ENCODE results near the gene NT5C2. TPM values are rescaled to one million over a fixed set of nuclear protein-coding genes. Genes with fewer than 3 reads are reported as not detected.
A peak's percentile ranks its signal among the peaks of the same experiment; 100 is the strongest.

The NT5C2 gene
- total RNA-seq, 4 donors from 2014 or later: 33.5 to 53.2 (median 35.3) TPM

DNA sequence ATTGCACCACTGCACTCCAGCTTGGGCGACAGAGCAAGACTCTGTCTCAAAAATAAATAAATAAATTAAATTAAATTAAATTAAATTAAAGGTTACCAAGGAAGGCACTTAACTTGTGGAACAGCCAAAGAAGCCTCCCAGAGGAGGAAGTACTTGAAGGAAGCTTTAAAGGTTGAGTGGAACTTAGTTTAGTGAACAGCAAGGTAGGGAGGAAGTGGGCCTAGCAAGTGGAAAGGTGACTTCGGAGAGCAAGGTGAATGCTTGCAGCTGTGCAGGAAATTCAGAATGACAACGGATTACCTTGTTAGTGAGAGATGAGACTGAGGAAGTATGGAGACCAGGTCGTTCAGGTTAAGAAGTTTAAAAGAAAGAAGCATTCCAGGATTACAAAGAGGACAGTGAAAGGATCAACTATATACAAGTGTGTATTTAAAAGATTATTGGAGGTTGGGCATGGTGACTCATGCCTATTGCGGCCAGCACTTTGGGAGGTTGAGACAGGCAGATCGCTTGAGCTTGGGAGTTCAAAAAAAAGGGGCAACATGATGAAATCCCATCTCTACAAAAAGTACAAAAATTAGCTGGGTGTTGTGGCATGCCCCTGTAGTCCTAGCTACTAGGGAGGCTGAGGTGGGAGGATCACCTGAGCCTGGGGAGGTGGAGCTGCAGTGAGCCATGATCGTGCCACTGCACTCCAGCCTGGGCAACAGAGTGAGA is 39.9 kb upstream of the NT5C2 start:
- peak overlapping the region in 3 of 4 donors; percentile 86 to 95 (median 86) for H3K27ac ChIP-seq

DNA sequence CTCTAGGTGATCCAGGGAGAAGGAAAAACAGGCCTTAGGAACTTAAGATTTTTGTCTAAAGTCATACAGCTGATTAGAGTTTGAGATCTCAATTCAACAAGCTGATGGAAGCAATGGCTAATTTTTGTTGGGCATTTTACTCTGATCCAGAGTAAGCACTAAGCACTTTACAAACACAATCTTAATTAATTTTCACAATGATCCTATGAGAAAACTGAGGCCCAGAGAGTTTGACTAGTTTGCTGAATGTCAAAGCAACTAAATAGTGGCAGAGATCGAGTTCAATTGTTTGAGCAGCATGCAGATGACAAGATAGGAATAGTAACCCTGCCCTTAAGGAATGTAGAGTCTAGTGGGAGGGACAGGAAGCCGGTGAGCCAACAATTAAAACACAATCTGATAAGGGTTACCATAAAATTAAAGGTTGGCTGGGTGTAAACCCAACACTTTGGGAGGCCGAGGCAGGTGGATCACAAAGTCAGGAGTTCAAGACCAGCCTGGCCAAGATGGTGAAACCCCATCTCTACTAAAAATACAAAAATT is 39.1 kb upstream of the NT5C2 start:
- H3K27me3 ChIP-seq: no peaks in the 10 kb centered on the region
- H3K36me3 ChIP-seq: no peaks in the 10 kb centered on the region
- in situ Hi-C loops (cut with MboI; ENCODE audit: low sequenced_read_pairs in 4 of 4) (loop anchor here in 3 of 4 donors (25.0 kb wide), 2 partner anchors 120 to 495 kb away; partner anchors contain the start of gene WBP1L (in 2 of the 3)), intact Hi-C loops (cut with DNase I; ENCODE audit: low total_unique reads) (no loop called here)
- no peaks in the 10 kb centered on the region for H3K9me3 ChIP-seq
- DNase-seq: no peak
- TF ChIP-seq POLR2A (IDR thresholded peaks at IDR 0.05): no peak
- TF ChIP-seq, protein P1, sequence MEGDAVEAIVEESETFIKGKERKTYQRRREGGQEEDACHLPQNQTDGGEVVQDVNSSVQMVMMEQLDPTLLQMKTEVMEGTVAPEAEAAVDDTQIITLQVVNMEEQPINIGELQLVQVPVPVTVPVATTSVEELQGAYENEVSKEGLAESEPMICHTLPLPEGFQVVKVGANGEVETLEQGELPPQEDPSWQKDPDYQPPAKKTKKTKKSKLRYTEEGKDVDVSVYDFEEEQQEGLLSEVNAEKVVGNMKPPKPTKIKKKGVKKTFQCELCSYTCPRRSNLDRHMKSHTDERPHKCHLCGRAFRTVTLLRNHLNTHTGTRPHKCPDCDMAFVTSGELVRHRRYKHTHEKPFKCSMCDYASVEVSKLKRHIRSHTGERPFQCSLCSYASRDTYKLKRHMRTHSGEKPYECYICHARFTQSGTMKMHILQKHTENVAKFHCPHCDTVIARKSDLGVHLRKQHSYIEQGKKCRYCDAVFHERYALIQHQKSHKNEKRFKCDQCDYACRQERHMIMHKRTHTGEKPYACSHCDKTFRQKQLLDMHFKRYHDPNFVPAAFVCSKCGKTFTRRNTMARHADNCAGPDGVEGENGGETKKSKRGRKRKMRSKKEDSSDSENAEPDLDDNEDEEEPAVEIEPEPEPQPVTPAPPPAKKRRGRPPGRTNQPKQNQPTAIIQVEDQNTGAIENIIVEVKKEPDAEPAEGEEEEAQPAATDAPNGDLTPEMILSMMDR (IDR thresholded peaks at IDR 0.05 in 4 of 5, conservative IDR thresholded peaks at IDR 0.05 in 1 of 5): no peak
- H3K27ac ChIP-seq: peak overlapping the region; percentile 86 to 95 (median 87)
- no peak for ATAC-seq
- no peak overlapping the region for H3K4me3 ChIP-seq
- H3K4me1 ChIP-seq: peaks cover 23 to 39% of the 10 kb centered on the region in 2 donors

More for the DNA sequence above, 39.9 kb upstream of the NT5C2 start:
- TF ChIP-seq POLR2A (IDR thresholded peaks at IDR 0.05): no peak
- TF ChIP-seq, protein P1 (IDR thresholded peaks at IDR 0.05 in 4 of 5, conservative IDR thresholded peaks at IDR 0.05 in 1 of 5): no peak
- ATAC-seq: no peak
- no peaks in the 10 kb centered on the region for H3K36me3 ChIP-seq
- no peak for DNase-seq
- no peaks in the 10 kb centered on the region for H3K9me3 ChIP-seq
- intact Hi-C loops (cut with DNase I; ENCODE audit: low total_unique reads) (no loop called here), in situ Hi-C loops (cut with MboI; ENCODE audit: low sequenced_read_pairs in 4 of 4) (loop anchor here in 3 of 4 donors (25.0 kb wide), 2 partner anchors 121 to 496 kb away; partner anchors contain the start of gene WBP1L (in 2 of the 3))
- no peak overlapping the region for H3K4me3 ChIP-seq
- H3K27me3 ChIP-seq: no peaks in the 10 kb centered on the region
- H3K4me1 ChIP-seq: peaks cover 22 to 32% of the 10 kb centered on the region in 2 donors

DNA sequence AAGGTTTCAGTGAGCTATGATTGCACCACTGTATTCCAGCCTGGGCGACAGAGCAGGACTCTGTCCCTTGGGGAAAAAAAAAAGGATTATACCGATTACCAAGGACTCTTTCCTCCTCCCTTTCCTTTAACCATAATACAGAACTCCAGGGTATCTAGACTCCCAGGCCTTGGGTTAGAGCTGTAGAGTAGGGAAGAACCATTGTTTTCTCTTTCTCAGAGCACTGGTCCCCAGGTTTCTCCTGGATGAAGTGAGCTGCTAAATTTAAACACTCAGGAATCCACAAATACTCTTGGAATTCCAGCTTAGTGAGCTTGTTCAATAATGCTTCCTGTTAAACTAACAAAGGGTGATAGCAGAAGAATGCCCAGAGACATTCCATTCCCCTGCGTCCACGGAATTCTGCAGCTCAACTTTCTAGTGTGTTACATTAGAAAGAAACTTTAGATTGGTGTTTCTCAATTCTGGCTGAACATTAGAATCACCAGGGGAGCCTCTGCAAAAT is 38.0 kb upstream of the NT5C2 start:
- H3K4me3 ChIP-seq: no peak overlapping the region
- DNase-seq: peak; percentile 48 to 68
- H3K27me3 ChIP-seq: no peaks in the 10 kb centered on the region
- peaks cover 28 to 42% of the 10 kb centered on the region in 2 donors for H3K4me1 ChIP-seq
- no peaks in the 10 kb centered on the region for H3K9me3 ChIP-seq
- in situ Hi-C loops (cut with MboI; ENCODE audit: low sequenced_read_pairs in 4 of 4): loop anchor here in 3 of 4 donors (25.0 kb wide), 2 partner anchors 119 to 494 kb away; partner anchors contain the start of gene WBP1L (in 2 of the 3)
- no peak for TF ChIP-seq POLR2A (IDR thresholded peaks at IDR 0.05)
- TF ChIP-seq, protein P1 (IDR thresholded peaks at IDR 0.05 in 4 of 5, conservative IDR thresholded peaks at IDR 0.05 in 1 of 5): no peak
- H3K27ac ChIP-seq: peak overlapping the region; percentile 86 to 95 (median 87)
- intact Hi-C loops (cut with DNase I; ENCODE audit: low total_unique reads): no loop called here
- ATAC-seq: peak; percentile 59 to 78
- H3K36me3 ChIP-seq: no peaks in the 10 kb centered on the region

DNA sequence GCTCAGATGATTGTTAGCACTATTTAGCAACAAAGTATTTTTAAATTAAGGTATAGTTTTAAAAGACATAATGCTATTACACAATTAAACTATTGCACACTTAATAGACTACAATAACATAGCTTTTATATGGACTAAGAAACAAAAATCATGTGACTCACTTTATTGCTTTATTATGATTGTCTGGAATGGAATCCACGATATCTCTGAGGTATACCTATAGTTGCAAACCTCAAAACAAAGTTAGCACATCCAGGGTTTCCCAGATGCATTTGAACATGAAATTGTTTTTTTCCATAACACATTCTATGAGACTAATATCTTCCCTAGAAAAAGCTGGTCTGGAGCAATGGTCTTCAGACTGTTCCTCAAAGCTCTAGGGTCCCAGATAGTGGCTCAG is 34.3 kb upstream of the NT5C2 start:
- no peak for TF ChIP-seq POLR2A (IDR thresholded peaks at IDR 0.05)
- TF ChIP-seq, protein P1 (IDR thresholded peaks at IDR 0.05 in 4 of 5, conservative IDR thresholded peaks at IDR 0.05 in 1 of 5): no peak
- Histone ChIP-seq H3K36me3 (no peaks in the 10 kb centered on the region), H3K27me3 (no peaks in the 10 kb centered on the region), H3K9me3 (peaks cover 0 to 7% (median 0%) of the 10 kb centered on the region in 3 donors), H3K4me1 (peaks cover 28 to 42% of the 10 kb centered on the region in 2 donors), H3K27ac (peak overlapping the region; percentile 86 to 95 (median 87)), H3K4me3 (no peak overlapping the region)
- ATAC-seq (no peak), DNase-seq (no peak)
- intact Hi-C loops (cut with DNase I; ENCODE audit: low total_unique reads) (no loop called here), in situ Hi-C loops (cut with MboI; ENCODE audit: low sequenced_read_pairs in 4 of 4) (loop anchor here in 3 of 4 donors (25.0 kb wide), 2 partner anchors 115 to 490 kb away; partner anchors contain the start of gene WBP1L (in 2 of the 3))
